CD14-positive monocyte (primary cell): ENCODE measurements around the gene RAB27A. TPM values are rescaled to one million over a fixed set of nuclear protein-coding genes. Genes with fewer than 3 reads are reported as not detected.

ENCODE experiments used
- DNase-seq, 3 donors: peaks; one replicate each; pipeline ENCODE4 v3.0.0-alpha.2; 2011 to 2022
- H2AFZ ChIP-seq: 2 replicates; pipeline ENCODE4 v1.6.0; 2012; ENCODE audit warnings: mild to moderate bottlenecking, low read depth, low read length, inconsistent platforms; ENCODE audit not compliant: insufficient read depth, poor library complexity, severe bottlenecking
- H3K27ac ChIP-seq, 2 donors: 1 replicate in 1 of 2; 2 replicates in 1 of 2; pipeline ENCODE4 v1.5.1; 2012 to 2013; ENCODE audit warnings: low read length in 2 of 2, control low read depth in 1 of 2, inconsistent platforms in 1 of 2, low read depth in 1 of 2, mild to moderate bottlenecking in 1 of 2
- H3K27me3 ChIP-seq, 2 donors: one replicate each; pipeline versions ENCODE4 v1.6.0 to v1.6.1; 2011 to 2013; ENCODE audit warnings: low read length in 2 of 2; ENCODE audit not compliant: control insufficient read depth in 2 of 2, insufficient read depth in 2 of 2
- H3K36me3 ChIP-seq, 2 donors: replicated peaks in 1 of 2; 1 replicate in 1 of 2; 2 replicates in 1 of 2; pipeline versions ENCODE4 v1.5.1 to v1.6.1; 2012 to 2013; ENCODE audit warnings: low read length in 2 of 2, control low read depth in 1 of 2, inconsistent platforms in 1 of 2, mild to moderate bottlenecking in 1 of 2; ENCODE audit not compliant: insufficient read depth in 2 of 2, control insufficient read depth in 1 of 2
- H3K4me1 ChIP-seq, 2 donors: 1 replicate in 1 of 2; 2 replicates in 1 of 2; pipeline versions ENCODE4 v1.5.1 to v1.6.1; 2012 to 2013; ENCODE audit warnings: low read length in 2 of 2, control low read depth in 1 of 2, inconsistent platforms in 1 of 2, mild to moderate bottlenecking in 1 of 2, moderate library complexity in 1 of 2; ENCODE audit not compliant: insufficient read depth in 2 of 2, control insufficient read depth in 1 of 2
- H3K4me2 ChIP-seq: replicated peaks from 2 replicates; pipeline ENCODE3; 2012; ENCODE audit warnings: low read length, moderate library complexity, mild to moderate bottlenecking; ENCODE audit not compliant: poor library complexity, severe bottlenecking; ENCODE audit errors: extremely low read depth
- H3K4me3 ChIP-seq, 3 experiments: fragments of 200-600 bp in 1 of 3; sonication (generic) in 1 of 3; replicated peaks in 1 of 3; 1 replicate in 2 of 3; 2 replicates in 1 of 3; pipeline ENCODE4 v1.5.1; 2011 to 2013; ENCODE audit warnings: low read length in 3 of 3, mild to moderate bottlenecking in 3 of 3, control low read depth in 2 of 3, low read depth in 2 of 3, inconsistent platforms in 1 of 3, moderate library complexity in 1 of 3
- H3K79me2 ChIP-seq: 2 replicates; pipeline ENCODE4 v1.6.0; 2012; ENCODE audit warnings: mild to moderate bottlenecking, control low read depth, inconsistent platforms, low read length, moderate library complexity; ENCODE audit not compliant: insufficient read depth
- H3K9ac ChIP-seq: 2 replicates; pipeline ENCODE4 v1.6.0; 2017; ENCODE audit warnings: low read length, mild to moderate bottlenecking; ENCODE audit not compliant: insufficient read depth, poor library complexity, severe bottlenecking
- H3K9me3 ChIP-seq, 2 donors: replicated peaks in 1 of 2; 1 replicate in 1 of 2; 2 replicates in 1 of 2; pipeline versions ENCODE4 v1.5.1 to v1.6.1; 2012 to 2013; ENCODE audit warnings: low read length in 2 of 2, control low read depth in 1 of 2; ENCODE audit not compliant: control insufficient read depth in 1 of 2, insufficient read depth in 1 of 2
- H4K20me1 ChIP-seq: 2 replicates; pipeline ENCODE4 v1.6.0; 2012; ENCODE audit warnings: mild to moderate bottlenecking, low read length, control low read depth, moderate library complexity; ENCODE audit not compliant: insufficient read depth
- H3K27ac Mint-ChIP-seq, 7 donors: one replicate each; pipeline ENCODE4 v1.8.0; 2020; ENCODE audit warnings: mild to moderate bottlenecking in 7 of 7, mixed read lengths in 7 of 7, moderate library complexity in 6 of 7, inconsistent platforms in 2 of 7
- H3K27me3 Mint-ChIP-seq, 3 donors: one replicate each; pipeline ENCODE4 v1.8.0; 2021 to 2022; ENCODE audit warnings: low read depth in 3 of 3, mild to moderate bottlenecking in 3 of 3, mixed read lengths in 3 of 3, moderate library complexity in 3 of 3, inconsistent platforms in 1 of 3
- H3K36me3 Mint-ChIP-seq, 2 donors: one replicate each; pipeline ENCODE4 v1.8.0; 2020; ENCODE audit warnings: mixed read lengths in 2 of 2, inconsistent platforms in 1 of 2, mild to moderate bottlenecking in 1 of 2
- H3K4me1 Mint-ChIP-seq: one replicate; pipeline ENCODE4 v1.8.0; 2020; ENCODE audit warnings: mild to moderate bottlenecking, mixed read lengths
- H3K4me3 Mint-ChIP-seq, 2 donors: one replicate each; pipeline ENCODE4 v1.8.0; 2020; ENCODE audit warnings: mild to moderate bottlenecking in 2 of 2, mixed read lengths in 2 of 2, moderate library complexity in 1 of 2
- H3K9me3 Mint-ChIP-seq, 7 donors: one replicate each; pipeline ENCODE4 v1.8.0; 2020 to 2022; ENCODE audit warnings: mixed read lengths in 7 of 7, mild to moderate bottlenecking in 6 of 7, moderate library complexity in 6 of 7, inconsistent platforms in 2 of 7
- CTCF ChIP-seq: fragments of 200-600 bp; IDR thresholded peaks from one replicate; pipeline ENCODE4 v1.8.0; 2022; ENCODE audit warnings: antibody characterized with exemption, mild to moderate bottlenecking
- WGBS: methylation state at CpG from one replicate; pipeline ENCODE4 v1.1.5; 2013; ENCODE audit warnings: missing lambda C conversion rate; ENCODE audit not compliant: insufficient coverage; 5-methylcytosine and 5-hydroxymethylcytosine counted together
- intact Hi-C, 2 donors: fragments of 100-400 bp; cut with micrococcal nuclease; formaldehyde crosslinking; loops; one replicate each; pipeline versions ENCODE4 v1.15.0 to v1.15.1; 2023
- polyA plus RNA-seq, 3 donors: library from polyadenylated mRNA; depleted of rRNA in 1 of 3; unstranded in 2 of 3; stranded (reverse) in 1 of 3; fragments of 300-500 nt in 2 of 3; fragments of >200 nt in 1 of 3; fragmentation: Illumina TruSeq in 2 of 3; gene quantifications; 1 replicate in 2 of 3; 2 replicates in 1 of 3; pipeline ENCODE4 v1.2.3, GENCODE V29; 2012 to 2021

RAB27A gene
- polyA plus RNA-seq, 3 donors: 70.1 to 159 (median 135) TPM

DNA sequence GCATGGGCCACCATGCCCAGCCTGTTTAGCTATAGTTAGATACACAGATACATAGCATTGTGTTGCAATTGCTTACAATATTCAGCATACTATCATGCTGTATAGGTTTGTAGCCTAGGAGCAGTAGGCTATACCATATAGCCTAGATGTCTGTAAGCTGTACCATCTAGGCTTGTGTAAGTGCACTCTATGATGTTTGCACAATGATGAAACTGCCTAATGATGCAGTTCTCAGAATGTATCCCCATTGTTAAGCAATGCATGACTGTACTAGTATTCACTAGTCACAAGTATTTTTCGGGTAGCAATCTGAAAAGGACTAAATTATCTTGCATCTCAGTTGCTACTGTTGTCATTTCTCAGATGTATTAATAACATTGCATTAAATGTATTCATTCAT lies 45.4 kb upstream of the RAB27A start:
- Histone ChIP-seq H2AFZ (no peak overlapping the region), H3K79me2 (peaks cover 4% of the 10 kb centered on the region), H3K4me1 (no peaks in the 10 kb centered on the region), H3K4me2 (no peak overlapping the region), H3K27ac (no peak overlapping the region), H3K4me3 (no peak overlapping the region), H3K9ac (no peak overlapping the region), H3K9me3 (no peaks in the 10 kb centered on the region), H4K20me1 (no peaks in the 10 kb centered on the region), H3K27me3 (no peaks in the 10 kb centered on the region), H3K36me3 (peaks cover 65 to 96% of the 10 kb centered on the region in 2 donors)
- intact Hi-C loops: no loop called here
- H3K9me3 Mint-ChIP-seq: no peaks in the 10 kb centered on the region
- H3K4me1 Mint-ChIP-seq: peaks cover 2% of the 10 kb centered on the region
- H3K27me3 Mint-ChIP-seq: no peaks in the 10 kb centered on the region
- no peak overlapping the region for H3K4me3 Mint-ChIP-seq
- no peak for TF ChIP-seq CTCF
- H3K27ac Mint-ChIP-seq: peak overlapping the region in 2 of 7 donors; percentile 15 to 49
- peaks cover 58 to 69% of the 10 kb centered on the region in 2 donors for H3K36me3 Mint-ChIP-seq
- no CpG with 5 or more reads among the region's 1 CpG for WGBS
- DNase-seq: peak in 2 of 3 donors; percentile 29 to 49

DNA sequence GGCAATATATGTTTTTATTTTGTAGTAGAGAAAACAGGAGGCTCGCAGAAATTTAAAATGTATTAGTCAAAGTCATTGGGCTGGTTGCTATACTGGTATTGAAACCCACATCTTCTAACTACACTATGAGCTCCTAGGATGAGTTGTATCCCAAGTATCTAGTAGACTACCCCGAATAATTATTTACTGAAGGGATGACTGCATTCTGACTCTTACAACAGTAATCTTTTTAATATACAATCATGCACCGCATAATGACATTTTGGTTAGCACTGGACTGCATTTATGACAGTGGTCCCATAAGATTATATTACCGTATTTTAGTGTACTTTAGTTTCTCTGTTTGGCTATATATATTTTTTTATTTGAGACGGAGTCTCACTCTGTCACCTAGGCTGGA lies 44.8 kb upstream of the RAB27A start:
- no peak overlapping the region for H2AFZ ChIP-seq
- H3K27ac ChIP-seq: no peak overlapping the region
- no peaks in the 10 kb centered on the region for H3K4me1 ChIP-seq
- no peaks in the 10 kb centered on the region for H3K9me3 ChIP-seq
- no peaks in the 10 kb centered on the region for H3K27me3 ChIP-seq
- H3K36me3 ChIP-seq: peaks cover 65 to 96% of the 10 kb centered on the region in 2 donors
- H3K4me3 Mint-ChIP-seq: no peak overlapping the region
- no peaks in the 10 kb centered on the region for H3K27me3 Mint-ChIP-seq
- no peaks in the 10 kb centered on the region for H4K20me1 ChIP-seq
- H3K4me3 ChIP-seq: no peak overlapping the region
- intact Hi-C loops: no loop called here
- no peak overlapping the region for H3K9ac ChIP-seq
- no peaks in the 10 kb centered on the region for H3K9me3 Mint-ChIP-seq
- H3K79me2 ChIP-seq: peaks cover 4% of the 10 kb centered on the region
- H3K27ac Mint-ChIP-seq: no peak overlapping the region
- H3K4me2 ChIP-seq: no peak overlapping the region
- no peak for DNase-seq
- H3K36me3 Mint-ChIP-seq: peaks cover 58 to 69% of the 10 kb centered on the region in 2 donors
- WGBS: no CpG with 5 or more reads among the region's 5 CpGs
- H3K4me1 Mint-ChIP-seq: peaks cover 2% of the 10 kb centered on the region
- no peak for TF ChIP-seq CTCF
